K562 (cell line): ENCODE results near the gene C1QBP. TPM values are rescaled to one million over a fixed set of nuclear protein-coding genes. Genes with fewer than 3 reads are reported as not detected.

Source experiments
- ATAC-seq: fragments of 200-7000 bp; cut with Tn5 transposase; 3 replicates; pipeline ENCODE4 v1.9.1; 2020; ENCODE audit warnings: moderate library complexity
- Bru-seq: library from RNA; stranded (reverse); fragments of 400-500 nt; gene quantifications from one replicate; lab custom pipeline; 2021; lab: Mats Ljungman, UMichigan
- BruChase-seq, 2 experiments: library from RNA; stranded (reverse); fragments of 400-500 nt; gene quantifications; one replicate each; lab custom pipeline; 2021; lab: Mats Ljungman, UMichigan
- BruUV-seq: library from RNA; stranded (reverse); fragments of 400-500 nt; replicated peaks from 2 replicates; lab custom pipeline; 2021; lab: Mats Ljungman, UMichigan
- CTCF ChIA-PET: fragments of 300-600 bp; formaldehyde crosslinking; extraction: SDS; loops from one replicate; lab custom pipeline; 2021; ENCODE audit warnings: low intra/inter-chr PET ratio; lab: Yijun Ruan, JAX
- POLR2A ChIA-PET: fragments of 300-600, 350-650 bp; sonication (Branson Sonifier 250); formaldehyde crosslinking; extraction: SDS; loops from one replicate; lab custom pipeline; 2021; ENCODE audit warnings: antibody characterized with exemption, inconsistent platforms; lab: Yijun Ruan, JAX
- DNase-seq, 4 experiments: peaks; one replicate each; pipeline versions ENCODE4 v3.0.0 to v3.0.0-alpha.2; 2011 to 2018; ENCODE audit warnings: low spot score in 3 of 4, mixed read lengths in 3 of 4; ENCODE audit errors: extremely low read depth in 1 of 4
- FAIRE-seq: peaks from 2 replicates; lab custom pipeline; 2011; peaks lifted over from hg19 to GRCh38; lab: Jason Lieb, UNC
- H2AFZ ChIP-seq: 2 replicates; pipeline ENCODE4 v1.6.0; 2011; ENCODE audit warnings: low read depth, low read length, control low read depth, inconsistent platforms
- H3K27ac ChIP-seq: fragments of 200-600 bp; 3 replicates; pipeline ENCODE4 v1.8.0; 2011; ENCODE audit warnings: low read depth, mild to moderate bottlenecking, control low read depth, inconsistent platforms, low read length, moderate library complexity, mixed read lengths; ENCODE audit errors: extremely low read depth
- H3K27me3 ChIP-seq, 2 experiments: fragments of 300-600 bp in 1 of 2; 2 replicates in 1 of 2; 3 replicates in 1 of 2; pipeline versions ENCODE4 v1.6.0 to v1.8.0; 2011; ENCODE audit warnings: inconsistent platforms in 2 of 2, low read length in 2 of 2, mild to moderate bottlenecking in 1 of 2, mixed read lengths in 1 of 2, moderate library complexity in 1 of 2; ENCODE audit not compliant: control insufficient read depth in 2 of 2, insufficient read depth in 2 of 2
- H3K36me3 ChIP-seq: fragments of 300-600 bp; 3 replicates; pipeline ENCODE4 v1.8.0; 2011; ENCODE audit warnings: mild to moderate bottlenecking, low read length, inconsistent platforms; ENCODE audit not compliant: control insufficient read depth, insufficient read depth
- H3K4me1 ChIP-seq, 2 experiments: fragments of 200-600 bp in 1 of 2; replicated peaks in 1 of 2; 2 replicates in 1 of 2; 3 replicates in 1 of 2; pipeline versions ENCODE4 v1.5.1 to v1.8.0; 2011; ENCODE audit warnings: inconsistent platforms in 2 of 2, low read length in 2 of 2, mild to moderate bottlenecking in 1 of 2, mixed read lengths in 1 of 2, moderate library complexity in 1 of 2; ENCODE audit not compliant: control insufficient read depth in 2 of 2, insufficient read depth in 2 of 2
- H3K4me2 ChIP-seq: 2 replicates; pipeline ENCODE4 v1.6.1; 2011; ENCODE audit warnings: low read length, control low read depth, inconsistent platforms, mixed read lengths; ENCODE audit not compliant: insufficient read depth
- H3K4me3 ChIP-seq: fragments of 200-600 bp; sonication (generic), shearing (Covaris generic); 2 replicates; pipeline ENCODE4 v1.5.1; 2016; ENCODE audit warnings: control low read depth, inconsistent platforms
- H3K79me2 ChIP-seq: fragments of 200-600 bp; 3 replicates; pipeline ENCODE4 v1.8.0; 2011; ENCODE audit warnings: low read length, inconsistent platforms; ENCODE audit not compliant: control insufficient read depth, insufficient read depth
- H3K9ac ChIP-seq, 2 experiments: 2 replicates each; pipeline versions ENCODE4 v1.6.0 to v1.6.1; 2011; ENCODE audit warnings: low read depth in 2 of 2, low read length in 2 of 2, control low read depth in 1 of 2, inconsistent platforms in 1 of 2, mild to moderate bottlenecking in 1 of 2, mixed read lengths in 1 of 2; ENCODE audit not compliant: insufficient read depth in 1 of 2
- H3K9me1 ChIP-seq: one replicate; pipeline ENCODE4 v1.6.0; 2011; ENCODE audit warnings: inconsistent platforms, mild to moderate bottlenecking, low read length, moderate library complexity; ENCODE audit not compliant: control insufficient read depth, insufficient read depth
- H3K9me3 ChIP-seq: replicated peaks from 2 replicates; pipeline ENCODE4 v1.5.1; 2011; ENCODE audit warnings: low read depth, low read length, inconsistent platforms; ENCODE audit not compliant: control insufficient read depth, insufficient read depth
- H4K20me1 ChIP-seq: replicated peaks from 2 replicates; pipeline ENCODE4 v1.6.1; 2011; ENCODE audit warnings: low read length, inconsistent platforms, mixed read lengths; ENCODE audit not compliant: control insufficient read depth, insufficient read depth
- EGR1 ChIP-seq: fragments of 450-650 bp; conservative IDR thresholded peaks from 2 replicates; pipeline ENCODE4 v1.6.1; 2017; ENCODE audit warnings: mild to moderate bottlenecking
- KLF16 ChIP-seq: IDR thresholded peaks from 2 replicates; pipeline ENCODE4 v1.6.1; 2016; ENCODE audit warnings: antibody characterized with exemption
- RB1 ChIP-seq: fragments of 450-650 bp; IDR thresholded peaks from 2 replicates; pipeline ENCODE4 v1.6.1; 2017; ENCODE audit warnings: low read depth, mild to moderate bottlenecking
- SAP30 ChIP-seq: fragments of 200-600 bp; sonication (generic); IDR thresholded peaks from 2 replicates; pipeline ENCODE4 v1.6.1; 2012; ENCODE audit warnings: borderline replicate concordance, low read depth, mild to moderate bottlenecking, moderate library complexity, low read length, control low read depth, inconsistent platforms; ENCODE audit not compliant: insufficient read depth, poor library complexity, severe bottlenecking
- SPI1 ChIP-seq: IDR thresholded peaks from 2 replicates; pipeline ENCODE4 v1.6.1; 2011; ENCODE audit warnings: low read depth, low read length, control low read depth, borderline replicate concordance
- XRCC5 ChIP-seq: fragments of 200-400 bp; formaldehyde crosslinking; IDR thresholded peaks from 2 replicates; pipeline ENCODE4 v1.6.1; 2017; ENCODE audit warnings: low read depth, mild to moderate bottlenecking, low read length
- WGBS: fragments of 100-300 bp; shearing (Covaris generic); methylation state at CpG from one replicate; pipeline ENCODE4 v1.1.6; 2016; ENCODE audit warnings: low coverage, mixed read lengths; ENCODE audit not compliant: insufficient coverage; ENCODE audit errors: missing lambda C conversion rate; 5-methylcytosine and 5-hydroxymethylcytosine counted together
- in situ Hi-C: fragments of 300-500 bp; cut with MboI; formaldehyde crosslinking; loops from 4 replicates; pipeline ENCODE4 v1.15.0; 2018; ENCODE audit warnings: inconsistent platforms, mixed read lengths
- intact Hi-C: fragments of 100-400 bp; cut with micrococcal nuclease; formaldehyde crosslinking; loops from 2 replicates; pipeline ENCODE4 v1.14.2; 2022
- long read RNA-seq, 3 experiments: library from polyadenylated mRNA in 2 of 3; library from RNA in 1 of 3; unstranded in 2 of 3; stranded (forward) in 1 of 3; transcript quantifications; one replicate each; pipeline ENCODE4 v2.0.0, GENCODE V29; 2019 to 2022
- polyA minus RNA-seq, 3 experiments: library from RNA; depleted of rRNA, polyadenylated mRNA; stranded (reverse); fragments of >200 nt; gene quantifications; 2 replicates each; pipeline ENCODE4 v1.2.3, GENCODE V29; 2011
- polyA plus RNA-seq, 8 experiments: library from polyadenylated mRNA; depleted of rRNA in 4 of 8; stranded (reverse) in 5 of 8; unstranded in 3 of 8; fragments of >200 nt; fragmentation: Nextera tagmentation in 2 of 8; fragmentation: Illumina TruSeq in 1 of 8; extraction: Ambion mirVana in 2 of 8; extraction: Trizol in 1 of 8; gene quantifications; 2 replicates each; pipeline versions ENCODE4 v1.2.1 to v1.2.3, GENCODE V29; 2011 to 2014; ENCODE audit warnings: inconsistent platforms in 1 of 8, missing spikeins in 1 of 8
- total RNA-seq, 7 experiments: library from RNA; depleted of rRNA in 6 of 7; stranded (reverse); fragments of >200 nt in 6 of 7; fragmentation: Illumina TruSeq in 2 of 7; extraction: Trizol in 2 of 7; gene quantifications; 2 replicates each; pipeline versions ENCODE4 v1.2.1 to v1.2.3, GENCODE V29; 2011 to 2021; ENCODE audit warnings: low replicate concordance in 1 of 7
- TF ChIP-seq, protein P1 (sequence below): fragments of 450-650 bp; IDR thresholded peaks from 2 replicates; pipeline ENCODE4 v1.6.1; 2017; ENCODE audit warnings: antibody characterized with exemption
- TF ChIP-seq, protein P2 (sequence below): fragments of 450-650 bp; IDR thresholded peaks from 2 replicates; pipeline ENCODE4 v1.7.1; 2018; ENCODE audit warnings: mild to moderate bottlenecking, low read depth; ENCODE audit not compliant: partially characterized antibody

C1QBP gene
- 53.8 and 58.8 TPM in 2 replicates for total RNA-seq (2011; cell fraction: chromatin; rRNA removed; ENCODE audit: low replicate concordance)
- total RNA-seq (2011; cell fraction: nucleolus; rRNA removed): 54.0 and 57.5 TPM in 2 replicates
- 80.1 and 85.1 TPM in 2 replicates for total RNA-seq (2011; cell fraction: nucleoplasm; rRNA removed)
- total RNA-seq (2014; rRNA removed): 383 and 419 TPM in 2 replicates
- total RNA-seq (2014; rRNA removed; fragmentation: Illumina TruSeq; extraction: Trizol): 625 and 715 TPM in 2 replicates
- 633 and 665 TPM in 2 replicates for total RNA-seq (2015; rRNA removed; fragmentation: Illumina TruSeq; extraction: Trizol)
- 414 and 433 TPM in 2 replicates for total RNA-seq (2021)
- polyA plus RNA-seq (2011; rRNA removed): 209 and 398 TPM in 2 replicates
- 186 and 265 TPM in 2 replicates for polyA plus RNA-seq (2011; cell fraction: cytosol; rRNA removed)
- 70.9 and 132 TPM in 2 replicates for polyA plus RNA-seq (2011; cell fraction: nucleus; rRNA removed)
- 238 and 392 TPM in 2 replicates for polyA plus RNA-seq (2012)
- 490 and 582 TPM in 2 replicates for polyA plus RNA-seq (2014; fragmentation: Illumina TruSeq; extraction: Trizol)
- polyA plus RNA-seq (2014; fragmentation: Nextera tagmentation; extraction: Ambion mirVana): 100 to 1,000 TPM in 1 of 2 experiments, 10 to 100 TPM in 1; 90.7 to 107 TPM
- 367 and 377 TPM in 2 replicates for polyA plus RNA-seq (2014; rRNA removed)
- polyA minus RNA-seq (2011; rRNA and poly(A)+ RNA removed): 327 and 403 TPM in 2 replicates
- polyA minus RNA-seq (2011; cell fraction: cytosol; rRNA and poly(A)+ RNA removed): 186 and 189 TPM in 2 replicates
- polyA minus RNA-seq (2011; cell fraction: nucleus; rRNA and poly(A)+ RNA removed): 23.4 and 48.8 TPM in 2 replicates
- percentile 95 among the genes with signal in this experiment for Bru-seq, nascent RNA
- BruChase-seq, experiment 1, labeled RNA remaining after a 2-hour chase: percentile 94 among the genes with signal in this experiment
- BruChase-seq, experiment 2, labeled RNA remaining after a 6-hour chase: percentile 92 among the genes with signal in this experiment
- long read RNA-seq, experiment 1, transcript C1QBP-201 (6 exons, 1,169 nt): major isoform, 1,715 of 1,759 reads
- long read RNA-seq, experiment 1, transcript C1QBP-205 (3 exons, 330 nt): minor isoform, 5 of 1,759 reads
- long read RNA-seq, experiment 1, partial matches to known transcripts: 7 of 1,759 reads
- long read RNA-seq, experiment 1, other reads (novel, unspliced or antisense): 29 of 1,759 reads
- long read RNA-seq, experiment 2, transcript C1QBP-203 (2 exons, 911 nt): minor isoform, 11 of 556 reads
- long read RNA-seq, experiment 2, transcript C1QBP-205 (3 exons, 330 nt): minor isoform, 6 of 556 reads
- long read RNA-seq, experiment 2, transcript C1QBP-201 (6 exons, 1,169 nt): major isoform, 514 of 556 reads
- long read RNA-seq, experiment 2, partial matches to known transcripts: 20 of 556 reads
- long read RNA-seq, experiment 2, other reads (novel, unspliced or antisense): 5 of 556 reads
- long read RNA-seq, experiment 3, transcript C1QBP-201 (6 exons, 1,169 nt): major isoform, 1,245 of 1,290 reads
- long read RNA-seq, experiment 3, partial matches to known transcripts: 5 of 1,290 reads
- long read RNA-seq, experiment 3, other reads (novel, unspliced or antisense): 36 of 1,290 reads

DNA sequence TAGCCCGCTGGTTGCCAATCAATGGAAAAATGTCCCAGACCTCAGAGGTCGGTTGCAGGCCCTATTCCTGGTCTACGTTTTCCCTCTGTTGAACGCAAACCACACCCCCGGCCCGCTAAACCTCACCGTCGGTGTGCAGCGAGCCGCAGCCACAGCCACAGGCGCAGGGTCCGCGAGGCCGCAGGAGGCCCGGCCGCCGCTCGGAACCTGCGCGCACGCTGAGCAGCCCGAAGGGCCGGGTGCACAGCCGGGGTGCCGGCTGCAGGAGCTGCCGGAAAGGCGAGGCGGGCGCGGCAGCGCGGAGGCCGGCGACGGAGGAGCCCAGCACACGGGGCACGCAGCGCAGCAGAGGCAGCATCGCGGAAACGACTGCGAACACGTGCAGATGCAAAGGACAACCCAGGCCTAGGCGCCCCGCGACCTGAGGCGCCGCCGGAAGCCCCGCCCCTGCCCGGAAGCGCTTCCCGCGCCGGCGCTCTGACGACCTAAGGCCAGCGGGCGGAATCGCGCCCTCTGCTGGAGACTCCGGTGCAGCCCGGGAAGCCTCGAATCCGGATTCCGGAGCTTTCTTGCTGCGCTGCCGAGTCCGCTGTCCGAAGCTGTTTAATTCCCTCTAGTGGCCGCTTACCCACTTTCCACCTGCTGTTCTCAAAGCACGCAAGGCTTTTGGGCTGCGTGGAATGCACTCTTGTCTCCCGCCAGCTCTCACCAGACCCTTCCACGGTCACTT is at the start of gene C1QBP:
Gene C1QBP, minus strand, starts transcription at position 440 of the 730 bp plus-strand sequence. Its CDS starts 82 bp downstream, at position 358.
- ATAC-seq: peak; percentile 95
- Histone ChIP-seq H3K4me3 (peak within 1 kb of the TSS; percentile 94), H2AFZ (peak within 1 kb of the TSS; percentile 89), H3K4me1 (peaks cover 8 to 9% of the 10 kb centered on the region in 2 experiments; a peak in 4 of 5 replicates), H3K79me2 (peaks cover 49% of the 10 kb centered on the region), H3K4me2 (peak within 1 kb of the TSS; percentile 94), H3K36me3 (peaks cover 55% of the 10 kb centered on the region), H3K27me3 (no peaks in the 10 kb centered on the region), H3K9ac (peak within 1 kb of the TSS; percentile 92 to 97), H3K9me3 (no peaks in the 10 kb centered on the region), H4K20me1 (no peaks in the 10 kb centered on the region), H3K27ac (peak within 1 kb of the TSS; percentile 85), H3K9me1 (no peaks in the 10 kb centered on the region)
- no TSS peak for BruUV-seq
- CTCF ChIA-PET: interaction anchor here (0.5 to 2.0 kb wide), 2 partner anchors 45 to 189 kb away, joined by 3 to 9 read pairs; no protein-coding TSS in a partner anchor
- peak; percentile 93 for FAIRE-seq
- WGBS: under 1% methylated on average over 68 of the region's 75 CpGs
- DNase-seq: peak; percentile 85 to 94 (median 88)
- POLR2A ChIA-PET: interaction anchor here (0.5 to 1.5 kb wide), 8 partner anchors 18 to 216 kb away, joined by 3 to 8 read pairs (median 4); partner anchors contain the start of gene NUP88
- in situ Hi-C loops (no loop called here), intact Hi-C loops (loop anchor here (1.0 to 5.0 kb wide), 2 partner anchors 190 to 242 kb away; no protein-coding TSS in a partner anchor)
- peak; percentile 73 for TF ChIP-seq RB1
- no peak for TF ChIP-seq SPI1
- TF ChIP-seq KLF16: peak; percentile 50; the same call in 1 of the 2 replicates
- TF ChIP-seq, protein P1, sequence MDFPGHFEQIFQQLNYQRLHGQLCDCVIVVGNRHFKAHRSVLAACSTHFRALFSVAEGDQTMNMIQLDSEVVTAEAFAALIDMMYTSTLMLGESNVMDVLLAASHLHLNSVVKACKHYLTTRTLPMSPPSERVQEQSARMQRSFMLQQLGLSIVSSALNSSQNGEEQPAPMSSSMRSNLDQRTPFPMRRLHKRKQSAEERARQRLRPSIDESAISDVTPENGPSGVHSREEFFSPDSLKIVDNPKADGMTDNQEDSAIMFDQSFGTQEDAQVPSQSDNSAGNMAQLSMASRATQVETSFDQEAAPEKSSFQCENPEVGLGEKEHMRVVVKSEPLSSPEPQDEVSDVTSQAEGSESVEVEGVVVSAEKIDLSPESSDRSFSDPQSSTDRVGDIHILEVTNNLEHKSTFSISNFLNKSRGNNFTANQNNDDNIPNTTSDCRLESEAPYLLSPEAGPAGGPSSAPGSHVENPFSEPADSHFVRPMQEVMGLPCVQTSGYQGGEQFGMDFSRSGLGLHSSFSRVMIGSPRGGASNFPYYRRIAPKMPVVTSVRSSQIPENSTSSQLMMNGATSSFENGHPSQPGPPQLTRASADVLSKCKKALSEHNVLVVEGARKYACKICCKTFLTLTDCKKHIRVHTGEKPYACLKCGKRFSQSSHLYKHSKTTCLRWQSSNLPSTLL: no peak
- TF ChIP-seq XRCC5: peak; percentile 76
- no peak for TF ChIP-seq EGR1
- TF ChIP-seq SAP30: peak; percentile 93
- TF ChIP-seq, protein P2, sequence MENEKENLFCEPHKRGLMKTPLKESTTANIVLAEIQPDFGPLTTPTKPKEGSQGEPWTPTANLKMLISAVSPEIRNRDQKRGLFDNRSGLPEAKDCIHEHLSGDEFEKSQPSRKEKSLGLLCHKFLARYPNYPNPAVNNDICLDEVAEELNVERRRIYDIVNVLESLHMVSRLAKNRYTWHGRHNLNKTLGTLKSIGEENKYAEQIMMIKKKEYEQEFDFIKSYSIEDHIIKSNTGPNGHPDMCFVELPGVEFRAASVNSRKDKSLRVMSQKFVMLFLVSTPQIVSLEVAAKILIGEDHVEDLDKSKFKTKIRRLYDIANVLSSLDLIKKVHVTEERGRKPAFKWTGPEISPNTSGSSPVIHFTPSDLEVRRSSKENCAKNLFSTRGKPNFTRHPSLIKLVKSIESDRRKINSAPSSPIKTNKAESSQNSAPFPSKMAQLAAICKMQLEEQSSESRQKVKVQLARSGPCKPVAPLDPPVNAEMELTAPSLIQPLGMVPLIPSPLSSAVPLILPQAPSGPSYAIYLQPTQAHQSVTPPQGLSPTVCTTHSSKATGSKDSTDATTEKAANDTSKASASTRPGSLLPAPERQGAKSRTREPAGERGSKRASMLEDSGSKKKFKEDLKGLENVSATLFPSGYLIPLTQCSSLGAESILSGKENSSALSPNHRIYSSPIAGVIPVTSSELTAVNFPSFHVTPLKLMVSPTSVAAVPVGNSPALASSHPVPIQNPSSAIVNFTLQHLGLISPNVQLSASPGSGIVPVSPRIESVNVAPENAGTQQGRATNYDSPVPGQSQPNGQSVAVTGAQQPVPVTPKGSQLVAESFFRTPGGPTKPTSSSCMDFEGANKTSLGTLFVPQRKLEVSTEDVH: peak; percentile 50
